HG03520 (cell line): ENCODE data around the gene RPH3AL.
"Not testable (repeated sequence)": the region's sequence is repeated elsewhere in the genome, so short reads cannot be mapped to it uniquely, and the experiment has no call there.

Experiments used
- ATAC-seq: cut with Tn5 transposase; IDR thresholded peaks from one replicate; pipeline ENCODE4 v1.9.1; 2021; ENCODE audit warnings: mild to moderate bottlenecking, moderate library complexity; ENCODE audit not compliant: unreplicated experiment

The RPH3AL gene

GRCh38 chr17:227946-228615 is 124.5 kb downstream of the RPH3AL start:
- ATAC-seq = no peak

DNA sequence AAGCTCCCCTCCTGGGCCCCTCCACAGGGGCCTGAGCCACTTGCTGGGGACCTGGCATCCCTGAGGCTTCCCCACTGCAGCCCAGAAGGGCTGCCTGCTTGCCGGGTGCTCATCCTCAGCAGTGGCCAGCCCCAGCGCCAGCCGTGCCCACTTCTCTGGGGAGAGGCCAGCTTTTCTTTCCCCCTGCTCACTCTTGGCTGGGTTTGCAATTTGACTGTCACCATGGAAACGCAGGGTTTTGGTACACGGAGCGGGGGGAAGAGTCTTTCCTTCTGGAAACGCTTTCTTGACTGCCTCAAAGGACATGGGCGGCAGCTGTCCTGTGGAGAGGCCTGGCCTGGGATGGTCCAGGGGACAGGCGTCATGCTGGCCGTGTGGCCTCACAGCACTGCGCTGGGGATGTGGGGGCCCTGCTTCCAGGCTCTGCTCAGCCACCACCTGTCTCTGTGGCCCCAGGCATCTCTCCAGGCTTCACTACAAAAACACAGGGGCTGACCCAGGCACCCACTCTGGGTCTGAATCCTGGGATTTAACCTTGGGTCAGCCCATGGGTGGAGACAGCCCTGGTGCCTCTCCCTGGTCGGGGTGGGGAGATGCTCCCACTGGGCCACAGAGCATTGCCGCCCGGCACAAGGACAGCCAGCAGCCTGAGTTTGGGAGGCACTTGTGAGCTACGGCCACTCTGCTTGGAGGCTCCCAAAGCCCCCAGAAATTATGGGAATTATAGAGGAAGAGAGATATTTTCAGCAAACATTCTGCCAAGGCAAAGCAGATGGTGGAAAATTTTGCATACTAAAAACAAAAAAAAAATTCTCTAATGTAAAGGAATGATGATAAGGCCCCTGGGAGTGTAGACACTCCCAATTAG is 125.3 kb downstream of the RPH3AL start:
- ATAC-seq = no peak

DNA sequence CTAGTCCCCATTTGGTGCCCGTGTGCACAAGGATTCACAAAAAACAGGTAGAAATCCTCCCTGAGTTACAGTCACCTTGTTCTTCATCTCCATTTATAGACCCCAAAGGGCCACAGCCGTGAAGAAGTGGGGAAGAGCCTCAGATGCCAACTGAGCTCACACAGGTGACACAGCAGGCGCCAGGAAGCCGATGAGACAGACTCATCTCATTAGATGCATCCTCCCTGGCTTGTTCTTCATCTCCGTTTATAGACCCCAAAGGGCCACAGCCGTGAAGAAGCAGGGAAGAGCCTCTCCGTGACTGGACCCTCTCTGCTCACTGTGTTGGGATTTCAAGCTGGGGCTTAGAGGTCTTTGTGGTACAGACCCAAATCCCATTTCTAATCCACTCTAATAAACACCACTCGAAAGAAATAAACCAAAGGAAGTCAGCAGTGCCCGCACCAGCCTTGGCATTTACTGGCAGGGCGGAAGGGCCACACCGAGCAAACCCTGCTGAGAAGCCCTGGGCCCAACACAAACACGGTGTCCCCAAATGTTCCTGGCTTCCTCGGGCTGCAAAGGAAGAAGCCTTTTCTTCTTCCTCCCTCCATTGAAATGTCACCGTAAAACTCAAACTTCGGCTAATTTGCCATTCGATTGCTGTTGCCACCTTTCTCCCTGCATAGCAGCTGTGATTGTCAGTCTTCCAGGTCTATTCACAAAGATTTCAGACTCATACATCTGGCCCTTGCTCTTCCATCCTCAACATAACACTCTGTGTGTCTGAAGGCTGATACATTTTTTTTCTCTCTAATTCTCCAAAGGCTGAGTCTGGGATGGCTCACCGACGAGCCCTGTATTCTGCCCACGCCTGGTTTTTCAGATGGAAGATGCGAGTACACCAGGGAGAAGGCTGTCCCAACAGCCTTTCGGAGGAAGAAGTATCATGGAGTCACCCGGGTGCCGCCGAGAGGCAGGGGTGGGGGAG is 126.2 kb downstream of the RPH3AL start:
- ATAC-seq = no peak

- no peak for ATAC-seq
These were observed 127.1 kb downstream of the RPH3AL start for GRCh38 chr17:225551-225950.

- ATAC-seq = not testable (repeated sequence)
These were observed 128.0 kb downstream of the RPH3AL start for GRCh38 chr17:224576-224975.

GRCh38 chr17:223723-224471 is 128.7 kb downstream of the RPH3AL start:
- no peak for ATAC-seq

DNA sequence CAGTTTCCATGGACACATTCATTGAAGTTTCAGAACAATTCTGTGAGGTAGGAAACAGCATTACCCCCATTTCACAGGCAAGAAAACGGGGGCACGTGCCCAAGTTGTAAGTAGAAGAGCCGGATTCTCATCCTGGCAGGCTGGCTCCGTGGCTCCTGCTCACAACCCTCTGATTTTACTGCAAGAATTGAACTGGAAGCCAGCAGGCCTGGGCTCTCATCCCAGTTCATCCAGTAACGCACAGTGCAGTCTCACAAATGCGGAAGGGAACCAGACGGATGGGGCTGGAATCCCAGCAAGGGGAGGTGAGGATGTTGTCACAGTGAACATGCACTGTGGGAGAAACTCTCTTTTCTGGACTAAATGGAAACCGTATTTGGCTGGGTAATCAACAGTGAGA is 130.4 kb downstream of the RPH3AL start:
- ATAC-seq = no peak

GRCh38 chr17:219696-220095 is 132.9 kb downstream of the RPH3AL start:
- ATAC-seq = no peak

DNA sequence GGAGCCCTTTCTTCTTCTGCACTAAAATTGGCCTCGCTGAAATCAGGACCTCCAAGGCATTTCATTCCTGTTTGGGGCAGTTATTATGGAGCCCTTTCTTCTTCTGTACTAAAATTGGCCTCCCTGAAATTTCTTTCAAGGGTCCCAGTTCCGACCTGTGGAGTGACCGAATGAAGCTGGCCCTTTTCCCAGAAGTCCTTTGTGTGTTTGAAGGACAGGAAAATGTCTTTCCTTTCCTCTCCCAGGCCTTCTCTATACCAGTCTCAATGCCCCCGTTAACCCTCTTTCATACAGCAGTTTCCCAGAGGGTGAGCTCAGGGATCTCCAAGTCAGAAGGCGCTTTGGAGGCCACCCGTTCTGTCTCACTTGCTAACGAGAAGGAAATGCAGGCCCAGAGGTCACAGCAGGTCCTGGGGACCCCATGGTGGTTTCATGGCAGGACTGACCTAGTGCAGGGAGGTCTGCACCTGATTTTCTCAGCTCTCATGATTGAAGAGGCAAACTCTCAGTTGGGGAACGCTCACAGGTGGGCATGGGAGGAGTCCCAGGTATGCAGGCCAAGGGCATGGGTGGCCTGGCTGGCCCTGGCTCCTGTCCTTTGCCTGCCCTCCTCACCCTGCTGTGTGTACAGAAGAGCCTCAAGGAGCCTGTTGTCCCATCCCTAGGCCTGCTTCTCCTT is 134.0 kb downstream of the RPH3AL start:
- ATAC-seq = no peak

GRCh38 chr17:216625-217024 is 136.0 kb downstream of the RPH3AL start:
- no peak for ATAC-seq

DNA sequence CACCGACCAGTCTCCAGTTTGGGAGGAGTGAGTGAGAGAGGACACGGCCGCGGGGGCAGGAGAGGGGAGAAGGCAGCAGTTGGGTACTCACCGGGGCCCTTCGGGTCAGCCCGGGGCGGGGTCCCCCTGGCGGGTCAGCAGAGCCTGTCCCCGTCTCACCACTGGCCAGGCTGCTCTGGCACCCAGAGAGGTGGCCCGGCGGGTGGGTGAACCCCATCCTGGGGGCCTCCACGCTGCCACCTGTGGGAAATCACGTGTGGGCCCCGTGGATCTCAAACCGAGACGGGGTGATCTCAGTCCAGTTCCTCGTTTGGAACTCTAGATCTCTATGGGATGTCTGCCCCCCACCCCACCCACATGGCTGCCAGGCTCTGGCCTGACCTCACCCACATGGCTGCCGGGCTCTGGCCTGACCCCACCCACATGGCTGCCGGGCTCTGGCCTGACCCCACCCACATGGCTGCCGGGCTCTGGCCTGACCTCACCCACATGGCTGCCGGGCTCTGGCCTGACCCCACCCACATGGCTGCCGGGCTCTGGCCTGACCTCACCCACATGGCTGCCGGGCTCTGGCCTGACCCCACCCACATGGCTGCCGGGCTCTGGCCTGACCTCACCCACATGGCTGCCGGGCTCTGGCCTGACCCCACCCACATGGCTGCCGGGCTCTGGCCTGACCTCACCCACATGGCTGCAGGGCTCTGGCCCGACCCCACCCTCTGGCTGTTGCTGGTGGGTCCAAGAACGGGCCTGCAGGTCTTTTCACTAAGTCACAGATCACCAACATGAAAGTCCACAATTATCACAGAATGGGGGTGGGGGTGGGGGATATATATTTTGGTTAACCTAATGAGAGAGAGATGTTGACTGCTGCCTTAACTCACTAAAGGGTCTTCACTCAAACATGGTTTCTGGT is 136.8 kb downstream of the RPH3AL start:
- ATAC-seq = not testable (repeated sequence)

DNA sequence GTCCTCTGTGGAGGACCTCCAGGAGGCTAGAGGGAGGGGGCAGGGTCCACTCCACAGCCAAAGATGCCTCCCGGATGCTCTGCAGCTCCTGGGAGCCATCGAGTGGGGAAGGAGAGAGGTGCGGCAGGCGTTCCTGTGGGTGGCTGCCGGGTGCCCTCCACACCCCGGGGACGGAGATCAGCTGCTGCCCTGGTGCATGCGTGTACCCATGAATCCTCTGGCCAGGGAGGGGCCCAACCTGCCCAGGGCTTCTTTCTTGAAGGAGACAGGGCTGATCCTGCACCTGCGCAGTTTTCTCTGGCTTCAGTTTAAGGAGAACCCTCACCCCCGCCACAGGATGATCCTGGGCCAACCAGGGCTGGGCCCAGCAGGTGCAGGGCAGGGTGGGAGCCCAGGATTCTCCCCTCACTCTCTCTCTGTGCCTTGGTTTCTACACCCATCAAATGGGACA is 137.7 kb downstream of the RPH3AL start:
- ATAC-seq = no peak

DNA sequence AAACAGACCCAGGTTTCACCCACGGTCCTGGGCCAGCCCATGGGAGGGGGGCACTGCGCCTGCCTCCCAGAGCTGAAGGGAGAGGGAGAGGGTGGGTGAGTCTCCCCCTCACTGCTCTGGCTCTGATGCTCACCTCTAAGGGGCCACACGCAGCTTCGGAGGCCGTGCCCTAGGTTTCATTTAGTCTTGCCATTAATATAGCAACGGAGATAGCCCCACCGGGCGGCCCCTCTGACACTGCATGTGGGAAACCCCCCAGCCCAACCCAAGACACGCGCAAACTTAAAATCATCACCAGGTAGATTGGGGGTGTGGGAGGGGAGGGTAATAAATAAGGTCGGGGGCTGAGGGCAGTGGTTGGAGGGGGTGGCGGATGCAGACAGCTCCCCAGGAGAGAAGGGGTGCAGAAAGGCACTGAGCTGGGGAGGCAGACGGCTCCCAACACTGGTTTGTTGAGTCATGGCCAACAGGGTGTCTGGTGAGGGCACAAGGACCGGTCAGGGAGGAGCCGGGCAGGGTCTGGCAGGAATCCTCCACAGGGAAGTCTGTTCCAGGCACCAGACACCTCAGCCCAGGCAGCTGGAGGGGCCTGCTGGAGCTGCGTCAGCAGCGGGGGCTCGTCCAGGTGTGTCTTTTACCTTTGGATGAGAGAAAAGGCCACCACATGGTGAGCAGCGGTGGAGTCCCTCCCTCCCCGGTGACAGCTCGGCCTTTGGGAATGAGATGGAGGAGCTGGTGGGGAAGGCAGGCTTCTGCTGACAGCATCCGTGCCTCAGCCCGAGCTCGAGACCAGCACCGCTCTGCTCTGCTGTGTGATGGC is 139.1 kb downstream of the RPH3AL start:
- ATAC-seq = no peak

DNA sequence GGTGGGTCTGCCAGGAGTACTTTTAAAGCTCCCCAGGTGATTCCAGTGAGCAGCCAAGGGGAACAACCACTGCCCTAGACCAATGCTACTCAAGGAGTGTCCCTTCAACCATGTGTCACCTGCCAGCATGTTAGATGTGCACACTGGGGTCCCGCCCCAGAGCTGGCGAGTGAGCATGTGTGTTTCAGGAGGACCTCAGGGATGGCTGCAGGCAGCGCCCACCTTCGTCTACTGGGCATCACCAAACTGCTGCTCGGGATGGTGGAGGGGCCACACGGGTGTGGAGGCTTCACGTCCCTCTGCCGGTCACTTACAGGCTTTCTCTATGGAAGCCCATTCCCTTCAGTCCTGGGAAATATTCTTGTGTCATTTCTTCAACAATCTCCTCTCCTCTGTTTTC is 142.2 kb downstream of the RPH3AL start:
- no peak for ATAC-seq

DNA sequence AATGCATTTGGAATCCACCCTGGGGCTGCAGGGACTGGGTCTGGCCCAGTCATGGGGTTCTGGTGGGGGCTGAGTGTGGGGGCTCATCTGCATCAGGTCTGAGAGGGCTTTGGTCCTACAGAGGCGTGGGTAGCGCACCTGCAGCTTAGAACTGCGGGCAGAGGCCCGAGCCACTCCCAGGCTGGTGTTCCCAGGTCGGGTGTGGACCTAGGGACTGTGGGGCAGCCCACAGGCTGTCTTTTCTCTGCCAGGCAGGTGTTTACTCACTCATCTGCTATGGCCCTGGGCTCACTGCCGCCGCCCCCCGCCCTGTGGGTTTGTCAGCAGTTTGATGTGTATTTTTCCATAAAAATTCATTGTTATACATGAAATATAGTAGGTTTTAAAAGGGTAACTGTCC is 144.2 kb downstream of the RPH3AL start:
- no peak for ATAC-seq

DNA sequence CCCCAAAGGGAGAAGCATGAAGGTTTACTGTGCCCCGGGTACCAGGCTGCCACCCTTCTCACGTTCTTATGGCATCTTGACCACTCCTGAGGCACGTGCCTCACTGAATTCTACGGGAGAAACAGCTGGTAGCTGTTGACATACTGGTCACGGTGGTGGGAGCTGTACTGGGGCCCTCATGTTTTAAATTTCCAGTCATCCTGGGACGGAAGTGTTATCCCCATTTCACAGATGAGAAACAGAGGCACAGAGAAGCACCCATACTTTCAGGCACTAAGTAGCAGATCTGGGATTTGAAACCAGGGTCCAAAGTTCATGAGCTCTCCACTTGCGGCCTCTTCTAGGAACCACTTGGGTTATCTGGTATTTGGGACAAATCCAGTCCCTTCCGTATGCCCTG is 144.8 kb downstream of the RPH3AL start:
- ATAC-seq = no peak

DNA sequence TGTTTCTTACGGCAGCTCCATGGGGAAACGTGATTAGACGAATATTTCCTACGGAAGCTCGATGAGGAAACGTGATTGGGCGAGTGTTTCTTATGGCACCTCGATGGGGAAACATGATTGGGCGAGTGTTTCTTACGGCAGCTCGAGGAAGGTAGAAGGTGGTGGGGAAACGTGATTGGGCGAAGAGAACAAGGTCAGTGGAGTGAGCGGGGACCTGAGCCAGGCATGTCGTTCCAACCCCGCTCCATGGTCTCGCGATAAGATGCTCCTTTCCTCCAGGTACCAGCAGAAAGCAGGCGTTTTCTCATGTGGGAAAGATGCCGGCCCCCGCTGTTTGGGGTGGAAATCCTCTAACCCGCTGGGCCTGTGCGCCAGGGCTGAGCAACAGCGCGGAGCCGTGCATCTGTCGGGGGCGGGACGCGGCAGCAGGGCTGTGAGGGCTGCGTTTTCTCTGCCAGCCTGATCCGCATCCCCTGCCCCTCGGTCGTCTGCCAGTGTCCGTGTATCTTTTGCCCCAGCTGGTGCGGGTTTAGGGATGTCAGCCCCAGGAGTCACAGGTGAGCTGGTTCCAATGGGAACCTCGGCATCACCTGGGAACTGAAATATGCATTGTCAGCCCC is 145.6 kb downstream of the RPH3AL start:
- ATAC-seq = no peak
